Peyer's patch (tissue), 4 donors: ENCODE measurements around the gene PHRF1.

ENCODE experiments used
- POLR2A ChIP-seq, 2 donors: fragments of 450-650 bp; IDR thresholded peaks; one replicate each; pipeline ENCODE4 v1.5.1; 2017; ENCODE audit warnings: antibody characterized with exemption in 2 of 2, mild to moderate bottlenecking in 2 of 2, moderate library complexity in 2 of 2
- TF ChIP-seq, protein P1 (sequence below), 6 experiments: fragments of 450-650 bp in 4 of 6; fragments of 200-600 bp in 2 of 6; sonication (generic) in 1 of 6; IDR thresholded peaks; one replicate each; pipeline ENCODE4 v1.5.1; 2017 to 2019; ENCODE audit warnings: antibody characterized with exemption in 6 of 6, mild to moderate bottlenecking in 3 of 6, moderate library complexity in 1 of 6

DNA sequence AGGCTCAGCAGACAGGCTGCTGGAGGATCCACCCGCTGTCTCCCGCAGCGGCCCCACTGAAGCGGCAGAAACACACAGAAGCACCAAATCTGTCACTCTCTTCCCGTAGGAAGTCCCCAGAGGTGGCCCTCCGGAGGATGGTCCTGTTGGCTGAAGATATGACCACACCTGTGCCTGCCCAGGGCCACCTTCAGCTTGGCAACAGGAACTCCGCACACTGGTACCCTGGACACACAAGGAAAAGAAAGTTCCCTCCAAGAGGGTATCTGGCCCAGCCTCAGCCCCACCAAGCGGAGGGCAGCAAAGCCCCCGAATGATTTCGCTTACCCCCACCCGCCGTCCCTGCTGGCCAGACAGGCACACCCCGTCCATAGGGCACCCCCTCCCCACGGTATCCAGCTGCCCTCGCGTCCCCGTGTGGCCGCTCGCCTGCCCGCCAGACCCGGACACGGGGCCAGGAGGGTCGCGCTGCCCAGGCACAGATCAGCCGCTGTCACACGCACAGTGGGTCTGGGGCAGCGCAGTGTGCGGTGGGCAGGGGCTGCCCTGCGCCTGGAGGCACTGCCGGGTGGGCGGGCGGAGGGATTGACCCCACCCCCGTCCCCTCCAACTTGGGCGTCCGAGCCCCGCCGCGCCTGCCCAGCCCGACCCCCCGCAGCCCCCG is 8.5 kb upstream of the PHRF1 start:
- TF ChIP-seq, protein P1, sequence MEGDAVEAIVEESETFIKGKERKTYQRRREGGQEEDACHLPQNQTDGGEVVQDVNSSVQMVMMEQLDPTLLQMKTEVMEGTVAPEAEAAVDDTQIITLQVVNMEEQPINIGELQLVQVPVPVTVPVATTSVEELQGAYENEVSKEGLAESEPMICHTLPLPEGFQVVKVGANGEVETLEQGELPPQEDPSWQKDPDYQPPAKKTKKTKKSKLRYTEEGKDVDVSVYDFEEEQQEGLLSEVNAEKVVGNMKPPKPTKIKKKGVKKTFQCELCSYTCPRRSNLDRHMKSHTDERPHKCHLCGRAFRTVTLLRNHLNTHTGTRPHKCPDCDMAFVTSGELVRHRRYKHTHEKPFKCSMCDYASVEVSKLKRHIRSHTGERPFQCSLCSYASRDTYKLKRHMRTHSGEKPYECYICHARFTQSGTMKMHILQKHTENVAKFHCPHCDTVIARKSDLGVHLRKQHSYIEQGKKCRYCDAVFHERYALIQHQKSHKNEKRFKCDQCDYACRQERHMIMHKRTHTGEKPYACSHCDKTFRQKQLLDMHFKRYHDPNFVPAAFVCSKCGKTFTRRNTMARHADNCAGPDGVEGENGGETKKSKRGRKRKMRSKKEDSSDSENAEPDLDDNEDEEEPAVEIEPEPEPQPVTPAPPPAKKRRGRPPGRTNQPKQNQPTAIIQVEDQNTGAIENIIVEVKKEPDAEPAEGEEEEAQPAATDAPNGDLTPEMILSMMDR (IDR thresholded peaks at IDR 0.05), result no peak
- TF ChIP-seq POLR2A (IDR thresholded peaks at IDR 0.05), result no peak
